ENCODE measurements around the gene SH3BGRL3.

The SH3BGRL3 gene

GRCh38 chr1:26254404-26254803 lies 25.5 kb upstream of the SH3BGRL3 start:
- DNase-seq (ENCODE audit: insufficient read length, low spot score) (no peak), FAIRE-seq (no peak)
- no peak for TF ChIP-seq CTCF (IDR thresholded peaks at IDR 0.05; ENCODE audit: insufficient read depth, missing control alignments)

GRCh38 chr1:26257222-26257621 lies 22.7 kb upstream of the SH3BGRL3 start:
- no peak for DNase-seq (ENCODE audit: insufficient read length, low spot score)
- no peak for TF ChIP-seq CTCF (IDR thresholded peaks at IDR 0.05; ENCODE audit: insufficient read depth, missing control alignments)

GRCh38 chr1:26259005-26259404 lies 20.9 kb upstream of the SH3BGRL3 start:
- no peak for DNase-seq (ENCODE audit: insufficient read length, low spot score)
- FAIRE-seq = no peak
- TF ChIP-seq CTCF (IDR thresholded peaks at IDR 0.05; ENCODE audit: insufficient read depth, missing control alignments) = no peak

More at GRCh38 chr1:26257222-26257621, 22.7 kb upstream of the SH3BGRL3 start:
- no peak for FAIRE-seq

GRCh38 chr1:26259578-26259977 lies 20.3 kb upstream of the SH3BGRL3 start:
- DNase-seq (ENCODE audit: insufficient read length, low spot score) (no peak), FAIRE-seq (no peak)
- no peak for TF ChIP-seq CTCF (IDR thresholded peaks at IDR 0.05; ENCODE audit: insufficient read depth, missing control alignments)

- FAIRE-seq = no peak
- TF ChIP-seq CTCF (IDR thresholded peaks at IDR 0.05; ENCODE audit: insufficient read depth, missing control alignments) = no peak
These were observed 16.7 kb upstream of the SH3BGRL3 start for GRCh38 chr1:26263212-26263611.

GRCh38 chr1:26265405-26265804 lies 14.5 kb upstream of the SH3BGRL3 start:
- no peak for FAIRE-seq

More at GRCh38 chr1:26263212-26263611, 16.7 kb upstream of the SH3BGRL3 start:
- DNase-seq (ENCODE audit: insufficient read length, low spot score) = no peak

More at GRCh38 chr1:26265405-26265804, 14.5 kb upstream of the SH3BGRL3 start:
- TF ChIP-seq CTCF (IDR thresholded peaks at IDR 0.05; ENCODE audit: insufficient read depth, missing control alignments) = no peak
- no peak for DNase-seq (ENCODE audit: insufficient read length, low spot score)
